CD4-positive, alpha-beta T cell treated with Interleukin-4 for 1 hour (primary cell): ENCODE results near the gene CNNM2.
"Not testable (repeated sequence)": the region's sequence is repeated elsewhere in the genome, so short reads cannot be mapped to it uniquely, and the experiment has no call there.

Experiments
- DNase-seq, 2 donors: peaks; one replicate each; pipeline ENCODE4 v3.0.0-alpha.2; 2020 to 2022

CNNM2 gene

GRCh38 chr10:102927311-102928010 is 9.4 kb downstream of the CNNM2 start:
- no peak for DNase-seq

GRCh38 chr10:102928442-102928841 is 10.3 kb downstream of the CNNM2 start:
- not testable (repeated sequence) for DNase-seq

- DNase-seq: no peak
Measured at GRCh38 chr10:102930720-102931119, 12.6 kb downstream of the CNNM2 start.

- no peak for DNase-seq
Measured at GRCh38 chr10:102931643-102932042, 13.5 kb downstream of the CNNM2 start.

GRCh38 chr10:102935505-102935904 is 17.4 kb downstream of the CNNM2 start:
- DNase-seq: no peak

DNA sequence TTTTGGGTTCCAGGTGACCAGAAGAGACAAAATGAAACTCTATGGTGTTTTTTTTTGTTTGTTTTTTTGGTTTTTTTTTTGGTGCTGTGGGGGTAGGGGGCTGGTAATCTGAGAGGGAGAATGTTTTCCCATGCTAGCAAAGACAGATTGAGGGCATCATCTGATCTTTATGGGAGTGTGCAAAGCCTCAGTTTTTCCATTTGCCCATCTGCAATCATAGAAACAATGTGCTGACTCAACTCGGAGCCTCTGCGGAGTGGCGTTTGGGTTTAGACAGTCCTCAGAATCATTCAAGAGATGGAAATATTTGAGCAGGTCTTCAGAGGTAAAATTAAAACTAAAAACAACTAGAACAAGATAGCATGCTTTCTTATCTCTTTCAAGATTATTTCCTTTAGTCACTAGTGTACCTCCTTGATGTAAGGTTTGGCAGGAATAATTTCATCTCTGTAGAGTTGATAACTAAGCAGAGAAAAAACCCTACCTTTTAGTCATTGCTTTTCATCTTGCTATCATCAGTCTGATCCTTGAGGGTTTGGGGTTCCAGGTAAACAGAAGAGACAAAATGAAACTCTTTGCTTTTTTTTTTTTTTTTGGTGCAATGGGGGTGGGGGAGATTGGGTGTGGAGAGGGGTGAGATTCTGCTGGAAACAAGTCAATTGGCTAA is 18.0 kb downstream of the CNNM2 start:
- no peak for DNase-seq

DNA sequence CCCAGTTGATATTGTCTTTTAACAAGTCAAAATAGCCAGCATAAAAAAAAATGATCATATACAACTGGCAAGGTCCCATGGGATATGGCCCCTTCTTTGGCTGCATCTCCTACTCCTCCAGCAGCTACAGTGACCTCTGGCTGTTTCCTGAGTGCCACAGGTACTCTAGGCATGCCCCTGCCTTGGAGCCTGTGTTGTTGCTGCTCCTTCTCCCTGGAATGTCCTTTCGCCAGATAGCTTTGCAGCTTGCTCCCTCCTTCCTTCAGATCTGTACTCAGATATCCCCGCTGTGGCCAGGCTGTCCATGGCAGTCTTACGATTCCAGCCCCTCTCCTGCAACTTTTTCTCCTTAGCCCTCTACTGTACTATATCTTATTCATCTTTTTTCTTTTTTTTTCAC is 23.3 kb downstream of the CNNM2 start:
- DNase-seq: no peak

DNA sequence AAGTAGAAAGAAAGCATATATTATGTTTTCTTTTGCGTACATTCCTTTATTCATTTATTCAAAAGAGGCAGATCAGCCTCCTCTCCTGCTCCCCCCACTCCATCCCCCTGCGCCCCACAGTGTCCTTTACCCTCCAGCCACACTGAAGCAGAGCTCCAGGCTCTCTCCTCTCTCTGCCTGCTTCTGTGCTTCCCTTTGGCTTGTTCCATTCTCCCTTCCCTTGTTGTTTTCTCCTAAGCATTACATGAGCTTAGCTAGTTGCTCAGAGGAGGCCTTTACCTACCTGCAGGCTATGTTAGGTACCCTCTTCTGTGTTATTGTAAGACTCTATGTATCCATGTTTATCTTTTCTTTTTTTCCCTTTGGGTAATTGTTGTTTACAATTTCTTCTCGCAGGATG is 27.4 kb downstream of the CNNM2 start:
- no peak for DNase-seq

DNA sequence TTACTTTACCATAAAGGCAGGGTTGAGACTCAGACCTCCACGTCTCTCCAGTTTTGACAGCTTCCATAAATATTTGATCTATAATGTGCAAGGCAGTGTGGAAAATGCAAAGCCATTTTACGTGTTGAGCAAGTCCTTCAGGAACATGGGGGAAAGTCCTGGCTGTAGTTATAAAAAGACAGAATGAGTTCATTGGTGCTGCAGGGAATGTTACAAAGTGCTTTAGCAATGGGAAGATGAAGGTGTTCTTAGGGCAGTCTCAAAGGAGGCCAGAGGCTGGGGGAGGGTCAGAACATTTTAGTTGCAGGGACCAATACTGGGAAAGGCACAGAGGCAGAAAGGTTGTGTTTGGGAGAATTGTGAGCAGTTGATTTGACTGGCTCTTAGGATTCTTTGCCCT is 27.9 kb downstream of the CNNM2 start:
- DNase-seq: no peak

- DNase-seq: no peak
Measured at GRCh38 chr10:102946992-102947391, 28.9 kb downstream of the CNNM2 start.

- DNase-seq: no peak
Measured at GRCh38 chr10:102948176-102948575, 30.1 kb downstream of the CNNM2 start.

- no peak for DNase-seq
Measured at GRCh38 chr10:102948786-102949185, 30.7 kb downstream of the CNNM2 start.

DNA sequence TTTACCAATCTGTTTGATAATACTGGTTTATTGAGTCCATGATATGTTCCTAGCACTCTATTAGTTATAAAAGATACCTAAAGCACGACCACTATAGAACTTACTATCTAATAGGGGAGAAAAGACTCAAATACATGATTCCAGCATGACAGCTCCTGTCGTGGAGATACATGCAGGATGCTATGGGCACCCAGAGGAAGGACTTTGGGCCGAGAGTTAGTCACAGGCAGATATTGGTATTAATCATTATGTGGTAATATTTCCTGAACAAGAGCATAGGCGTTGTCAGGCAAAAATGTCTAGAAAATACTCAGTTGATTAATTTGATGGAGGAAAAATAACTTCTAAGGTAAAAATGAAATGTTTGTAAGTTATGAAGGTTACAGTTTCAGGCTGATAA is 31.8 kb downstream of the CNNM2 start:
- DNase-seq: no peak

DNA sequence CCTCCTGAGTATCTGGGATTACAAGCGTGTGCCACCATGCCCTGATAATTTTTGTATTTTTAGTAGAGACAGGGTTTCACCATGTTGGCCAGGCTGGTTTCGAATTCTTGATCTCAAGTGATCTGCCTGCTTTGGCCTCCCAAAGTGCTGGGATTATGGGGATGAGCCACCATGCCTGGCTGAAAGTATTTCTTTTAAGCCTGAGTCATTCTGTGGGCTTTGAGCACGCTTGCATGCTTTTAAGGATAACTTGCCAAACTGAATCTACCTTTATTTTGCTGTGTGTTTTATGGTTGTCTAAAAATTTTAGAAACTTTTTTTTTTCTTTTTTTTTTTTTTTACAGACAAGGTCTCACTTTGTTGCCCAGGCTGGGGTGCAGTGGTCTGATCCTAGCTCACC is 33.2 kb downstream of the CNNM2 start:
- DNase-seq: no peak

- DNase-seq: no peak
Measured at GRCh38 chr10:102959360-102959759, 41.3 kb downstream of the CNNM2 start.

DNA sequence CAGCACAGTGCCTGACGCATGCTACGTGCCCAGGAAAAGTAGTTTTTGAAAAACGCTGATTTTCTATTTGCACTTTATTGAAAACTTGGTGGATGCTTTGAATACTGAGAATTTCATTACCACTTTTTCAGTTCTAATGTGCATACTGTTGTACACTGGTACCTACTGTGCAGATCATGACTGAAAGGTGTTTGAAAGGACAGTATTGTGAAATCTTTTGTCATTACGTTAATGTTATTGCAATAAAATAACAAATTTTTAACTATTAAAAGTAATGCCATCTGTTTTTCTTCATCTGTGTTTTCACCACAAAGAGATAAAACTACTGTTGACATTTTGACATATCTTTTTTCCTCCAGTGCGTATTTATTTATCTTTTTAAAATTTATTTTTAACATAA is 42.1 kb downstream of the CNNM2 start:
- DNase-seq: no peak

DNA sequence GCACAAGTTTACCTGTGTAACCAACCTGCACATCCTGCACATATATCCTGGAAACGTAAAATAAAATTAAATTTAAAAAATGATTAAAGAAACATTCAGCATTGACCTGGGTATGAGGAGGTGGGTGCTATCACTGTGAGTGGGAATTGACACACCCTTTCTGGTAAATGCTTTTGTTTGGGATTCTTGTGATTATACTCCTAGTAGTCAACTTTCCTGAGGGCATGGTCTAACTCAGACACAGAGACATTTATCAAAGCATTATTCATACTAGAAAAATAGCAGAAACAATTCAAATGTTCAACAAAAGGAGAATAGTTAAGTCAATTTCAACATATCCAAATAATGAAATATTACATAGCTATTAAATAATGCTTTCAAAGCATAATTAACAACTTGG is 44.2 kb downstream of the CNNM2 start:
- no peak for DNase-seq

GRCh38 chr10:102962951-102963755 is 45.1 kb downstream of the CNNM2 start:
- no peak for DNase-seq

DNA sequence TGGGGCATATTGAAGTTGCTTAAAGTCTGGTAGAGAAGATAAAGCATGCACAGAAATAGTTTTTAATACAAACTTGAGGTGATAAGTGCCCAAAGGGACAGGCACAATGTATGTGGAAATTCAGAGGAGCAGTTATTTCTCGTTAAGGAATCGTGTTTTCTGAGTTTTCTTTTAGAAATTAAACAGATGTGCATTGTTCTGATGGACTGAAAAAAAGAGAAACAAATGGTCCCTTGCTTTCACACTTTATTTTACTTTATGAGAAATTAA is 45.6 kb downstream of the CNNM2 start:
- DNase-seq: no peak

- not testable (repeated sequence) for DNase-seq
Measured at GRCh38 chr10:102964064-102964463, 46.0 kb downstream of the CNNM2 start.

DNA sequence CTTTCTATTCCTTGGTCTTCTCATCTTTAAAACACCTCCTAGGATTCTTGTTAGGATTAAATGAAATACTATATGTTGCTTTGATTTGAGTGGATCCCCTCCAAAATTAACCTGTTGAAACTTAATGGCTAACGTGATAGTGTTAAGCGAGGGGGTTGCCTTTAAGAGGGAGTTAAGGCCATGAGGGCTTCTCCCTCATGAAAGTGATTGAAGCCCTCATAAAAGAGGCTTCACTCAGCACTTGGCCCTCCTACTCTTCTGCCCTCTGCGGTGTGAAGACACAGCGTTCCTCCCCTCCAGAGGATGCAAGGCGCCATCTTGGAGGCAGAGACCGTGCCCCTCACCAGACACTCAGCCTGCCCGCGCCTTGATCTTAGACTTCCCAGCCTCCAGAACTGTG is 46.6 kb downstream of the CNNM2 start:
- DNase-seq: no peak

DNA sequence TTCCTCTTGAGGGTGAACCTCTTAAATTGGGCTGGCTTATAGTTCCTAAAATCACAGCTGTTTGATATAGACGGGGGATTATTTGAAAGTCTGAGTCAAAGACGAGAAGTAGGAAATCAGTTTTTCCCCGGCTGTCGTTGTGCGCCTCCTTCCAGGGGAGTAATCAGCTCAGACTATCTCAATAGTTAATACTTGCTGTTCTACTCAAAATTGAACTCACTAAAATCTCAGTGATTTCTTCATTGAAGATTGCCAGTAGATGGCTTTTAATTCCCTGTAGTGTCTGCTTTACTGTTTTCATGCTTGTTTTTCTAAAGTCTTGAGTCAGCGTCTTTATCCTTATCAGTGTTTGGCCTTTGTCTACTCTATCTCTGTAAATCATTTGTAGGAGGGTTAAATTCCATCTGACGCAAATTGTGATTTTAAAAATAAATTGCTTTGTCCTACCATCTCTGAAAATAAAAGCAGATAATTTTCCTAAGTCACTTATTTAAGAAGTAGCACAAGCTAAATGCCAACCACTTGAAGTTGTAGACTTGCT is 47.3 kb downstream of the CNNM2 start:
- no peak for DNase-seq

GRCh38 chr10:102967123-102967522 is 49.0 kb downstream of the CNNM2 start:
- no peak for DNase-seq
